ENCODE data around the gene SLC7A6.
A peak's percentile ranks its signal among the peaks of the same experiment; 100 is the strongest.

The SLC7A6 gene

GRCh38 chr16:68242085-68242484 lies 22.2 kb upstream of the SLC7A6 start:
- Mint-ChIP-seq H3K27ac (no peak overlapping the region), H3K9me3 (no peaks in the 10 kb centered on the region), H3K4me1 (peaks cover 25 to 51% of the 10 kb centered on the region in 2 donors), H3K36me3 (peaks cover 2 to 3% of the 10 kb centered on the region in 2 donors), H3K27me3 (no peaks in the 10 kb centered on the region), H3K4me3 (no peak overlapping the region)
- no peak for ATAC-seq (replicated peaks)
- DNase-seq, result no peak

GRCh38 chr16:68242926-68243858 lies 21.1 kb upstream of the SLC7A6 start:
- Mint-ChIP-seq H3K27me3 (no peaks in the 10 kb centered on the region), H3K27ac (no peak overlapping the region), H3K4me1 (peaks cover 26 to 55% of the 10 kb centered on the region in 2 donors), H3K36me3 (peaks cover 2 to 3% of the 10 kb centered on the region in 2 donors), H3K9me3 (no peaks in the 10 kb centered on the region), H3K4me3 (peak overlapping the region in 1 of 2 donors; percentile 100)
- ATAC-seq (replicated peaks), result no peak
- DNase-seq, result no peak

DNA sequence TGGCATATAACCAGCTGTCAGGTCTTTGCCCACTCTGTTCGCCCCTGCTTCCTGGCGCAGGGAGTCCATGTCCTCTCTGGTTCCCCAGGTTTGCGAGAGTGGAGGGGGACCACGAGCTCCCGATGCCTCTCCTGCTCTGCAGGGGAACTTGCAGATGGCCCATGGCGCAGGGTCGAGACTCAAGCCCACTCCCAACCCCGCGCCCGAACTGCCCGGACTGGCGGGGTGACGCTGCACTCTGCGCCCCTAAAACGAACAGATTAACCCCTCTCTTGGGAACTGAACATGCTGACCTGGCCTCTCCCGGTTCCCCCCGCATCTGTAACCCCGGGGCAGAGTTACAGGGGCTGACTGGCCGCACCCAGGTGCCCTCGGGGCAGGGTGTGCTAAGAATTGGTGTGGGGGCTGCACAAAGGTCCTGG lies 19.8 kb upstream of the SLC7A6 start:
- DNase-seq, result no peak
- peak overlapping the region; percentile 96 for H3K27ac Mint-ChIP-seq
- peaks cover 6 to 7% of the 10 kb centered on the region in 2 donors for H3K36me3 Mint-ChIP-seq
- peak overlapping the region; percentile 100 for H3K4me3 Mint-ChIP-seq
- no peaks in the 10 kb centered on the region for H3K9me3 Mint-ChIP-seq
- ATAC-seq (replicated peaks), result peak in 1 of 2 donors; percentile 1
- no peaks in the 10 kb centered on the region for H3K27me3 Mint-ChIP-seq
- H3K4me1 Mint-ChIP-seq, result peaks cover 23 to 48% of the 10 kb centered on the region in 2 donors

GRCh38 chr16:68244903-68245853 lies 19.1 kb upstream of the SLC7A6 start, which contains the start of gene PLA2G15:
PLA2G15 (plus strand) TSS chr16:68245373; CDS start chr16:68245427, 54 bp downstream.
- peak; percentile 91 for DNase-seq
- Mint-ChIP-seq H3K27ac (peak within 1 kb of the TSS; percentile 96), H3K4me1 (peaks cover 21 to 42% of the 10 kb centered on the region in 2 donors)

GRCh38 chr16:68246121-68246520 lies 18.2 kb upstream of the SLC7A6 start:
- H3K4me1 Mint-ChIP-seq, result peaks cover 23 to 47% of the 10 kb centered on the region in 2 donors
- no peak for ATAC-seq (replicated peaks)
- H3K27me3 Mint-ChIP-seq, result no peaks in the 10 kb centered on the region
- H3K36me3 Mint-ChIP-seq, result peaks cover 13 to 17% of the 10 kb centered on the region in 2 donors
- no peak for DNase-seq
- peak overlapping the region; percentile 96 for H3K27ac Mint-ChIP-seq
- H3K9me3 Mint-ChIP-seq, result no peaks in the 10 kb centered on the region
- H3K4me3 Mint-ChIP-seq, result peak overlapping the region; percentile 100

More at GRCh38 chr16:68244903-68245853, 19.1 kb upstream of the SLC7A6 start, which contains the start of gene PLA2G15:
- Mint-ChIP-seq H3K4me3 (peak within 1 kb of the TSS; percentile 100), H3K9me3 (no peaks in the 10 kb centered on the region), H3K36me3 (peaks cover 10 to 11% of the 10 kb centered on the region in 2 donors), H3K27me3 (no peaks in the 10 kb centered on the region)
- ATAC-seq (replicated peaks), result peak; percentile 93 to 97

DNA sequence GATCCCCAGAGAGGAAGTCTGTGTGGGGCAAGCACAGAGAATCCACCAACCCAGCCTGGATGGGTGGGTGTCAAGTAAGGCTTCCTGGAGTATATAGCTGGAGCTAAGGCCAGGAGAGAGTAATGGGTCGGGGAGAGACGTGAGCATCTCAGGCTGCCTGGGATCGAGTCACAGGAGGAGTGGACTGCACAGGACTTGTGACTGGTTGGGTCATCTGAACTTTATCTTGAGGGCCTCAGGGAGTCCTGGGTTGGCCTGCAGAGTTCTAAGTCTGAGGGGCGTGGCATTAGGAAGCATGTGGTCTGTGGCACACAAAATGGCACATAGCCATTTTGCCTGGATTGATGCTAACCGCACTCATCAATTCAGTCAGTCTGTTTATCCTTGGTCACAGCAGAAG lies 17.7 kb upstream of the SLC7A6 start:
- peaks cover 13 to 18% of the 10 kb centered on the region in 2 donors for H3K36me3 Mint-ChIP-seq
- no peaks in the 10 kb centered on the region for H3K9me3 Mint-ChIP-seq
- ATAC-seq (replicated peaks) (no peak), DNase-seq (no peak)
- H3K4me3 Mint-ChIP-seq, result peak overlapping the region; percentile 100
- H3K27me3 Mint-ChIP-seq, result no peaks in the 10 kb centered on the region
- H3K27ac Mint-ChIP-seq, result peak overlapping the region; percentile 66
- H3K4me1 Mint-ChIP-seq, result peaks cover 24 to 53% of the 10 kb centered on the region in 2 donors

GRCh38 chr16:68247400-68247799 lies 16.9 kb upstream of the SLC7A6 start:
- H3K4me3 Mint-ChIP-seq, result no peak overlapping the region
- no peak for ATAC-seq (replicated peaks)
- H3K27me3 Mint-ChIP-seq, result no peaks in the 10 kb centered on the region

DNA sequence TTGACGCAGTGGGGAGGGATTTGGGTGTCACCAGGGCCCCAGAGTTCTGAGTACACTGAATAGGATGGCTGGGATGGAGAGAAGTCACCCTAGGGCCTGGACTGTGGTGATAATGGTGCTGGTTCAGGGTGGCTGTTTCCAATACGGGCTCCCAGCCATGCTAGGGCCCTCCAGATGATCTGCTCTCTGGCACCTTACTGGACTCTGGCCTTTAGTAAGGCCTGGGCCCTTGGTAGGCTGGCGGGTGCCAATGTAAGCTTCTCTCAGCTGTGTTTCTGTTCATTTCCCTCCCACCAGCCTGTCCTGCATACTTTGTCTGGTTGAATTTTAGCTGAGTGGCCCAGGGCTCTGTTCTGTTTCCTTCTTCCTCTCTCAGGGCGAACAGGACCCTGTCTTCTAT lies 16.4 kb upstream of the SLC7A6 start:
- DNase-seq, result no peak
- H3K27ac Mint-ChIP-seq, result no peak overlapping the region
- H3K36me3 Mint-ChIP-seq, result peaks cover 13 to 22% of the 10 kb centered on the region in 2 donors
- peaks cover 31 to 62% of the 10 kb centered on the region in 2 donors for H3K4me1 Mint-ChIP-seq
- no peaks in the 10 kb centered on the region for H3K27me3 Mint-ChIP-seq
- ATAC-seq (replicated peaks), result no peak
- no peaks in the 10 kb centered on the region for H3K9me3 Mint-ChIP-seq
- no peak overlapping the region for H3K4me3 Mint-ChIP-seq

More at GRCh38 chr16:68247400-68247799, 16.9 kb upstream of the SLC7A6 start:
- Mint-ChIP-seq H3K36me3 (peaks cover 13 to 21% of the 10 kb centered on the region in 2 donors), H3K9me3 (no peaks in the 10 kb centered on the region), H3K4me1 (peaks cover 29 to 60% of the 10 kb centered on the region in 2 donors), H3K27ac (no peak overlapping the region)
- no peak for DNase-seq

DNA sequence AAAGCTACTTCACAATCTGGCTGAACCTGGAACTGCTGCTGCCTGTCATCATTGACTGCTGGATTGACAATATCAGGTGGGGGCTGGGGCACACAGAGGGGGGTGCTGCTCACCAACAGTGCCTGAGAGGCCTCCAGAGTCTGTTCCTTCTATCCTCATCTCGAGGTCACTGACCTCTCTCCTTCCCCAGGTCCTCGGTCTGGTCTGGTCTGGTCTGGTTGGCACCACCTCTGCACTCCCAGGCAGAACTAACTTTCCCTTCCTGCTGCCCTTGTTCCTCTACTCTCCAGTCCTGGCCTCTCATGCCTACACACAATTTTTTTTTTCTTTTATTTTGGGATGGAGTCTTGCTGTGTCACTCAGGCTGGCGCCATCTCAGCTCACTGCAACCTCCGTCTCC lies 15.0 kb upstream of the SLC7A6 start:
- no peaks in the 10 kb centered on the region for H3K27me3 Mint-ChIP-seq
- no peaks in the 10 kb centered on the region for H3K9me3 Mint-ChIP-seq
- H3K27ac Mint-ChIP-seq, result no peak overlapping the region
- H3K4me3 Mint-ChIP-seq, result no peak overlapping the region
- DNase-seq (no peak), ATAC-seq (replicated peaks) (no peak)
- H3K4me1 Mint-ChIP-seq, result peaks cover 33 to 60% of the 10 kb centered on the region in 2 donors
- peaks cover 15 to 27% of the 10 kb centered on the region in 2 donors for H3K36me3 Mint-ChIP-seq

DNA sequence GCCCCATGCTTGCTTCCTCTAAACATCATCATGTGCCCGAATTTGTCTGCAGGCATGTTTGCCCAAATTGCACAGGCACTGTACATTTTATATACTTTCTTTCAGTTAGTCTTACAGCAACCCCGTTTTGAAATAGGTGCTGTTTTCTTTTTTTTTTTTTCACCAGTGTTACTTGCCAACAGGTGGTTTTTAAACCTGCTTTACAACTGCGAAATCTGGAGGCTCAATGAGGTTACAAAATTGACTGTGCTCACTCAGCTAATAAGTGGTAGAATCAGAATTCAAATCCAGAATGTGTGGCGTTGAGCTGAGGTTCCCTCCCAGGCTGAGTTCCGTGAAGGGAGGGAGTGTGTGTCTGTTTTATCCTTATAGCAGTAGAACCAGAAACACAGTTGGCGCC lies 13.4 kb upstream of the SLC7A6 start:
- peaks cover 26 to 45% of the 10 kb centered on the region in 2 donors for H3K4me1 Mint-ChIP-seq
- peaks cover 14 to 33% of the 10 kb centered on the region in 2 donors for H3K36me3 Mint-ChIP-seq
- H3K27ac Mint-ChIP-seq, result no peak overlapping the region
- H3K9me3 Mint-ChIP-seq, result no peaks in the 10 kb centered on the region
- ATAC-seq (replicated peaks), result no peak
- DNase-seq, result no peak
- H3K27me3 Mint-ChIP-seq, result no peaks in the 10 kb centered on the region
- no peak overlapping the region for H3K4me3 Mint-ChIP-seq

DNA sequence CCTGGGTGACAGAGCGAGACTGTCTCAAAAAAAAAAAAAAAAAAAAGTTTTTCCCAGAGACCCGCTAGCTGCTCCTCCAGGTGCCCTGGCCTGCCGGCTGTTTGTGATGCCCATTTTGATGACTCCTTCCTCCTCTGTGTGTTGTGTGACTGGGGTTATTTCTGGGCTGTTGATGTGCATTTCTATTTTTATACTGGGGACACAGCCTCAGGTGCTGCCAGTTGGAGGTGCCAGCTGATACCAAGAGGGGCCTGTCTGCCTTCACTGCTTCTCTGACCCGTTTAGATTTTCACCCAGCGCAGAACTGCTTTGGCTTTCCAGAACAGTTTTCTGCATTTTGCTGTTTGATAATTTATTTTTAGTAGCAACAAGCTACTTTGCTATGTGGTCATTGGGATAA lies 12.5 kb upstream of the SLC7A6 start:
- ATAC-seq (replicated peaks) (peak; percentile 77 to 85), DNase-seq (no peak)
- peaks cover 14 to 33% of the 10 kb centered on the region in 2 donors for H3K36me3 Mint-ChIP-seq
- H3K27ac Mint-ChIP-seq, result no peak overlapping the region
- H3K4me1 Mint-ChIP-seq, result peaks cover 18 to 36% of the 10 kb centered on the region in 2 donors
- no peaks in the 10 kb centered on the region for H3K9me3 Mint-ChIP-seq
- peak overlapping the region in 1 of 2 donors; percentile 22 for H3K4me3 Mint-ChIP-seq
- H3K27me3 Mint-ChIP-seq, result no peaks in the 10 kb centered on the region

DNA sequence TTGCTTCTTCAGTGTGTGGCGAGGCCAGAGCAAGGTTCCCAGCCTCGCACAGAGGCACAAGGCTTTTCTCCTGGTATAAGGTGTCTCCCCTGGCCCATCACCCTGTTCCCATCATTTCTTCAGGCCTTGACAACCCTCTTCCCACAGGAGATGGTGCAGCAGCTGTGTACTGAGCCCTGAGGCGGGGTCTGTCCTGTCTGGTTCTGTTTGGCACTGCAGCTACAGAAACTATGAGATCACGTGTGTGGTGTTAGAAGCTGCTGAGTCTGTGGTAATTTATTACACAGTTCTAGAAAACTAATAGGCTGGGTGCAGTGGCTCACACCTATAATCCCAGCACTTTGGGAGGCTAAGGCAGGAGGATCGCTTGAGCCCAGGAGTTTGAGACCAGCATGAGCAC lies 11.9 kb upstream of the SLC7A6 start:
- Mint-ChIP-seq H3K4me3 (no peak overlapping the region), H3K27me3 (no peaks in the 10 kb centered on the region), H3K27ac (peak overlapping the region; percentile 42), H3K36me3 (peaks cover 14 to 33% of the 10 kb centered on the region in 2 donors), H3K4me1 (peaks cover 20 to 35% of the 10 kb centered on the region in 2 donors), H3K9me3 (no peaks in the 10 kb centered on the region)
- ATAC-seq (replicated peaks) (no peak), DNase-seq (no peak)

- Mint-ChIP-seq H3K27ac (no peak overlapping the region), H3K27me3 (no peaks in the 10 kb centered on the region), H3K4me1 (peaks cover 26 to 39% of the 10 kb centered on the region in 2 donors), H3K9me3 (no peaks in the 10 kb centered on the region), H3K36me3 (peaks cover 19 to 40% of the 10 kb centered on the region in 2 donors), H3K4me3 (no peak overlapping the region)
- DNase-seq (no peak), ATAC-seq (replicated peaks) (no peak)
Observed at GRCh38 chr16:68253721-68254120, 10.6 kb upstream of the SLC7A6 start.

DNA sequence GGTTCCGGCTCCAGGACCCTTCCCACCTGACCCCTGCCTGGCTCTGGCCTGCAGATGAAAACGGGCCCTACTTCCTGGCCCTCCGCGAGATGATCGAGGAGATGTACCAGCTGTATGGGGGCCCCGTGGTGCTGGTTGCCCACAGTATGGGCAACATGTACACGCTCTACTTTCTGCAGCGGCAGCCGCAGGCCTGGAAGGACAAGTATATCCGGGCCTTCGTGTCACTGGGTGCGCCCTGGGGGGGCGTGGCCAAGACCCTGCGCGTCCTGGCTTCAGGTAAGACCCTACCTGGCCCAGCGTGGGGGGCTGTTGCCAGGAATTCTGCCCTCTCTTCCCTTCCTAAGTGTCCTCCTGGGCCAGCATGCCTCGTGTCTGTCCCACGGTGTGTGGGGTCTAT lies 8.6 kb upstream of the SLC7A6 start:
- H3K27ac Mint-ChIP-seq, result no peak overlapping the region
- DNase-seq (no peak), ATAC-seq (replicated peaks) (no peak)
- peaks cover 26 to 46% of the 10 kb centered on the region in 2 donors for H3K4me1 Mint-ChIP-seq
- no peaks in the 10 kb centered on the region for H3K9me3 Mint-ChIP-seq
- no peaks in the 10 kb centered on the region for H3K27me3 Mint-ChIP-seq
- no peak overlapping the region for H3K4me3 Mint-ChIP-seq
- H3K36me3 Mint-ChIP-seq, result peaks cover 14 to 36% of the 10 kb centered on the region in 2 donors
